Vagina (tissue), 2 donors: ENCODE measurements around the gene SAP30BP.

Experiments used
- POLR2A ChIP-seq, 2 donors: fragments of 450-650 bp; IDR thresholded peaks; one replicate each; pipeline ENCODE4 v1.6.1; 2017; ENCODE audit warnings: antibody characterized with exemption in 2 of 2, mild to moderate bottlenecking in 2 of 2, moderate library complexity in 2 of 2
- TF ChIP-seq, protein P1 (sequence below), 3 experiments: fragments of 450-650 bp in 2 of 3; fragments of 200-600 bp in 1 of 3; sonication (generic) in 1 of 3; IDR thresholded peaks; one replicate each; pipeline ENCODE4 v1.5.1; 2017 to 2019; ENCODE audit warnings: antibody characterized with exemption in 3 of 3, mild to moderate bottlenecking in 2 of 3, moderate library complexity in 2 of 3

- TF ChIP-seq, protein P1, sequence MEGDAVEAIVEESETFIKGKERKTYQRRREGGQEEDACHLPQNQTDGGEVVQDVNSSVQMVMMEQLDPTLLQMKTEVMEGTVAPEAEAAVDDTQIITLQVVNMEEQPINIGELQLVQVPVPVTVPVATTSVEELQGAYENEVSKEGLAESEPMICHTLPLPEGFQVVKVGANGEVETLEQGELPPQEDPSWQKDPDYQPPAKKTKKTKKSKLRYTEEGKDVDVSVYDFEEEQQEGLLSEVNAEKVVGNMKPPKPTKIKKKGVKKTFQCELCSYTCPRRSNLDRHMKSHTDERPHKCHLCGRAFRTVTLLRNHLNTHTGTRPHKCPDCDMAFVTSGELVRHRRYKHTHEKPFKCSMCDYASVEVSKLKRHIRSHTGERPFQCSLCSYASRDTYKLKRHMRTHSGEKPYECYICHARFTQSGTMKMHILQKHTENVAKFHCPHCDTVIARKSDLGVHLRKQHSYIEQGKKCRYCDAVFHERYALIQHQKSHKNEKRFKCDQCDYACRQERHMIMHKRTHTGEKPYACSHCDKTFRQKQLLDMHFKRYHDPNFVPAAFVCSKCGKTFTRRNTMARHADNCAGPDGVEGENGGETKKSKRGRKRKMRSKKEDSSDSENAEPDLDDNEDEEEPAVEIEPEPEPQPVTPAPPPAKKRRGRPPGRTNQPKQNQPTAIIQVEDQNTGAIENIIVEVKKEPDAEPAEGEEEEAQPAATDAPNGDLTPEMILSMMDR (IDR thresholded peaks at IDR 0.05): no peak
- no peak for TF ChIP-seq POLR2A (IDR thresholded peaks at IDR 0.05)
Measured at GRCh38 chr17:75722076-75722475, 54.9 kb downstream of the SAP30BP start.
